Stimulated activated naive CD8-positive, alpha-beta T cell treated with anti-CD3 and anti-CD28 coated beads, Interleukin-15, amount 100 ng/mL, for 72 hours (primary cell): ENCODE measurements around the gene FBXL3.
A peak's percentile ranks its signal among the peaks of the same experiment; 100 is the strongest.

ENCODE experiments used
- ATAC-seq: fragments of 150-1000 bp; cut with Tn5 transposase; 2 replicates; pipeline ENCODE4 v1.10.0; 2021; ENCODE audit warnings: mild to moderate bottlenecking, moderate library complexity
- DNase-seq, 2 donors: peaks; one replicate each; pipeline ENCODE4 v3.0.0; 2021 to 2022
- H3K27ac Mint-ChIP-seq, 2 donors: one replicate each; pipeline ENCODE4 v1.8.0; 2022; ENCODE audit warnings: mild to moderate bottlenecking in 2 of 2, mixed read lengths in 2 of 2, moderate library complexity in 2 of 2
- H3K27me3 Mint-ChIP-seq: one replicate; pipeline ENCODE4 v1.8.0; 2022; ENCODE audit warnings: mixed read lengths
- H3K4me1 Mint-ChIP-seq: one replicate; pipeline ENCODE4 v1.8.0; 2022; ENCODE audit warnings: mild to moderate bottlenecking, mixed read lengths
- H3K4me3 Mint-ChIP-seq, 2 donors: one replicate each; pipeline ENCODE4 v1.8.0; 2022; ENCODE audit warnings: mild to moderate bottlenecking in 2 of 2, mixed read lengths in 2 of 2, moderate library complexity in 1 of 2
- H3K9me3 Mint-ChIP-seq, 2 donors: one replicate each; pipeline ENCODE4 v1.8.0; 2022; ENCODE audit warnings: mixed read lengths in 2 of 2

Gene FBXL3, protein sequence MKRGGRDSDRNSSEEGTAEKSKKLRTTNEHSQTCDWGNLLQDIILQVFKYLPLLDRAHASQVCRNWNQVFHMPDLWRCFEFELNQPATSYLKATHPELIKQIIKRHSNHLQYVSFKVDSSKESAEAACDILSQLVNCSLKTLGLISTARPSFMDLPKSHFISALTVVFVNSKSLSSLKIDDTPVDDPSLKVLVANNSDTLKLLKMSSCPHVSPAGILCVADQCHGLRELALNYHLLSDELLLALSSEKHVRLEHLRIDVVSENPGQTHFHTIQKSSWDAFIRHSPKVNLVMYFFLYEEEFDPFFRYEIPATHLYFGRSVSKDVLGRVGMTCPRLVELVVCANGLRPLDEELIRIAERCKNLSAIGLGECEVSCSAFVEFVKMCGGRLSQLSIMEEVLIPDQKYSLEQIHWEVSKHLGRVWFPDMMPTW

DNA sequence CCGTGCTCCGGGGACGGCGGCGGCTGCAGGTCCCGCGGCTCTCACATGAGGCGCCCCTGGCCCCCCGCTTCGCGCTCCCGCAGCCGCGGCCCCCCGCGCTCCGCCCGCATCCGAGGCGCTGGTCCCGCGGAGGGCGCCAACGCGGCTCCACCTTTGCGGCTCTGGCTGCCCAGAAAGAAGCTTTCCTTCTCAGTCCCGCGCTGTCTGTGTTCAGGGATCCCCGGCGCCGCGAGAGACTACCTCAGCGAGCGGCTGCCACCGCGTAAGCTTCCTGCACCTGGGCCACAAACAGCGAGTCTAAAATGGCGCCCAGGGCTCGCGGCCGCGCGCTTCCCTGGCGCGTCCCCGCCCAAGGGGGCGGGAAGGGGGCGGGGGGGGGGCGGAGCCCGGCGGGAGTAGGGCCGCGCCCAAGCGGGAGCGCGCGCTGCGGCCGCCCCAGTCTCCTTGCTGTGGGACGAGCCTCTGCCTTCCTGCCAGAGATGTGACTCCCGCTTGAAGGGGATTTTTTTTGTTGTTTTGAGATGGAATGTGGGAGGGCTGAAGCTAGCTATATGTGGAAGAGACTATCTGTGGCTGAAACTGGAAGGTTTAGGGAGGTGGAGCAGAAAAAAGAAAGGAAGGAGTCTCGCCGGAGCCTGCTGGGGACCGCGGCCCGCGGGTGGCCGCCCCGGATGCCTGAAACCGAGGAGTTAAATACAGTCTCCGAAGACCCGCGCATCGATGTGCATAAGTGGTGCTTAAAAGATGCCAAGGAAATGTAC lies at the start of gene FBXL3:
Gene FBXL3 (minus strand): TSS at position 299 of the 761 bp plus-strand sequence. CDS start 5,299 bp downstream, outside the sequence.
- DNase-seq (peak; percentile 83 to 84), ATAC-seq (peak; percentile 67)
- peak within 1 kb of the TSS; percentile 92 for H3K4me3 Mint-ChIP-seq
- no peaks in the 10 kb centered on the region for H3K9me3 Mint-ChIP-seq
- no peaks in the 10 kb centered on the region for H3K27me3 Mint-ChIP-seq
- peaks cover 59% of the 10 kb centered on the region for H3K4me1 Mint-ChIP-seq
- peak within 1 kb of the TSS; percentile 99 for H3K27ac Mint-ChIP-seq

DNA sequence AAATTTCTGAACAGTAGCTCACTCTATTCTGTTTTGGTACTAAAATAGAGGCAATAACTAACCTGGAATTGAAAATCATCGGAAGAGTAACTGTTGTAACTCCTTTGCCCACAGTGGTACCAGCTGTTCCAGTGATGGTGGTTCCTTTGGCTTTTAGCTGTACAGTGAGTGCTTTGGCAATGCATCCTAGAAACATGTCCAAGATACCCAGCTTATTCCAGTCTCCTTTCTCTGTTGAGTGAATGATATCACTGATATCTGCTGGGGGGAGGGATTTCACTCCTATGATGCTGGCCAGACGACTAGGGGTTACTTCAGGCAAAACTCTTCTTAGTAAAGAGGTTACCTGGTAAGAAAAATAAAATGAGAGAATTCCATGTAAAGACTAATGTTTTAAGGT lies 40.6 kb upstream of the FBXL3 start:
- no peaks in the 10 kb centered on the region for H3K9me3 Mint-ChIP-seq
- no peak overlapping the region for H3K4me3 Mint-ChIP-seq
- H3K27me3 Mint-ChIP-seq, result no peaks in the 10 kb centered on the region
- H3K4me1 Mint-ChIP-seq, result peaks cover 1% of the 10 kb centered on the region
- ATAC-seq, result no peak
- no peak overlapping the region for H3K27ac Mint-ChIP-seq
- no peak for DNase-seq

DNA sequence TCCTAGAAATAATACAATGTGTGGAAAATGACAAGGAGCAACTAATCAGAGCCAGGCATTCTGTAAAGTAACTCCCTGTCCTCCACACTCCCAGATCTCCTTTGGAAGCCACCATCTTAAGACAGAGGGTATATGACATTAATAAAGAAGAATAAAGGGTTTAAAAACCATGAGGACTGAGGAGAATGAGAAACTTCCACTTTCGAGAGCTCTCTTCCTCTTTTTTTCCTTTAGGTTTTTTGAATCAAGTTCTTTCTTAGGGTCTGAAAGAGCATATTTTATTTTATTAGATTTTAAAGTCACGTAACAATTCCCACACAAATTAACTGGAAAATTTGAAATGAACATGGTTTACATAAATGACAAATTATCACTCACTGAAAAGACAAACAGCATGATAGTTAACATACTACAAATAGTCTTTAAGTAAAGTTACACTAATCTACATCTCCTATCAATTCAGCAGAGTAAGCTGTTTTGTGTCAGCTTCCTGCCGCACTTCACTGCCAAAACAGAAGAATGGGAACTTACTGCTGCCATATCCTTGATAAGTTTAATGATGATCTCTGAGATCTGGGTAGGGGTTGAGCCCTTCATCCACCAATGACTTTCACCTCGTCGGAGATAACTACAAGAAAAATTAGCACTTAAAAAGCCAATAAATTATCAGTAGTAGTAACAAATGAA lies 38.6 kb upstream of the FBXL3 start:
- peak overlapping the region in 1 of 2 donors; percentile 69 for H3K27ac Mint-ChIP-seq

DNA sequence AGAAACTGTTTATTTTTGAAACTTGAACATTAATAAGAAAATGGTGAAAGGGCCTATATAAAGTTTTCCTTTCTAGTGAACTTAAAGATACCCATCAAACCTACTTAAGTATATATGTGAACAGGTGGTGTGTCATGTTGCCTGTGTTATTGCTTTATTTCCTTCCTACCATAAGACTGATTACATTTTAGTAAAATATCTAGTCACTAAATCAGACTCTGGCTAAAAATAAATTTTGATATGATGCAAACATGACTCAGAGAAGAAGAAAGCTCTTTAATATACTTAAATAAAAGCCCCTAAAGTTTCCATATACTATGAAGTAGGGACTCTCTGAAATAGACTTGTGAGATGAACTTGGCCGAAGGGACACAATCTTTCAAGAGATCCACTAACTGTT lies 35.1 kb upstream of the FBXL3 start:
- ATAC-seq (no peak), DNase-seq (no peak)
- peaks cover 4% of the 10 kb centered on the region for H3K4me1 Mint-ChIP-seq
- no peaks in the 10 kb centered on the region for H3K27me3 Mint-ChIP-seq
- H3K9me3 Mint-ChIP-seq, result no peaks in the 10 kb centered on the region
- no peak overlapping the region for H3K4me3 Mint-ChIP-seq
- H3K27ac Mint-ChIP-seq, result peak overlapping the region in 1 of 2 donors; percentile 48

More for the DNA sequence above, 38.6 kb upstream of the FBXL3 start:
- H3K9me3 Mint-ChIP-seq, result no peaks in the 10 kb centered on the region
- H3K27me3 Mint-ChIP-seq, result no peaks in the 10 kb centered on the region
- peaks cover 4% of the 10 kb centered on the region for H3K4me1 Mint-ChIP-seq
- DNase-seq (no peak), ATAC-seq (no peak)
- no peak overlapping the region for H3K4me3 Mint-ChIP-seq

DNA sequence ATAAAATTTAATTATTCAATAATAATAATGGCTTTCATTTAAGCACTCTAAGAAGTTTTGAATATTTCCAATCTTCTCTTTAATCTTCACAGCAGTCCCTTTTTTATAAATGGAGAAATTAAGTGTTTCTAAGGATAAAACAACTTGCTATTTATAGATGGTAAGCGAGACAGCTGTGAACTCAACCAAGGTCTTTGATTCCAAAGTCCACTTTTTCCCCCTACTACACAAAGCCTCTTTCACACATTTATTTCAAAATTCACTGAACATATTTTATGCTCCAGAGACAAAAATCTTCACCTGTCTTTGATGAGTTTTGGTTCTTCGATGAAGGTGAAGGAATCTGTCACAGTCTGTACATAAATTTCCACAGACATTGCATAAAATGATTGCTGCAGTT lies 34.4 kb upstream of the FBXL3 start:
- Mint-ChIP-seq H3K27ac (no peak overlapping the region), H3K4me1 (peaks cover 4% of the 10 kb centered on the region), H3K9me3 (no peaks in the 10 kb centered on the region), H3K4me3 (no peak overlapping the region), H3K27me3 (no peaks in the 10 kb centered on the region)
- DNase-seq (no peak), ATAC-seq (no peak)

DNA sequence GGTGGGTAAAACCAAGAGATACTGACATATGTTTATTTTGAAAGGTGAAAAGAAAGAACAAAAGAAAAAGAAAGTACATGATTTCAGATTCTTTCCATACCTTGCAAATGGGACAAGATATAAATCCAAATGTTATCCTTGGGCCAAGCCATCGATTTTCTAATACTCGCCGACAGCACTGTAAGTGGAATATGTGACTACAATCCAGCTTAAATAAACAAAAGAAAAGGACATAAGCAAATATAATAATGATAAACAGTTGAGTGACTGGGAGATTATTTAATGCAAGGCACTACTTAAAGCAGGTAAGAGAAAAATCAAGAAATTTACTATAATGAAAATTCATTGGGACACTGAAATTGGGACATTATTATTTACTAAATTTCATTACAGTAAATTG lies 29.9 kb upstream of the FBXL3 start:
- Mint-ChIP-seq H3K4me1 (no peaks in the 10 kb centered on the region), H3K27ac (peak overlapping the region in 1 of 2 donors; percentile 35), H3K9me3 (no peaks in the 10 kb centered on the region), H3K27me3 (no peaks in the 10 kb centered on the region), H3K4me3 (no peak overlapping the region)
- DNase-seq, result no peak
- no peak for ATAC-seq

DNA sequence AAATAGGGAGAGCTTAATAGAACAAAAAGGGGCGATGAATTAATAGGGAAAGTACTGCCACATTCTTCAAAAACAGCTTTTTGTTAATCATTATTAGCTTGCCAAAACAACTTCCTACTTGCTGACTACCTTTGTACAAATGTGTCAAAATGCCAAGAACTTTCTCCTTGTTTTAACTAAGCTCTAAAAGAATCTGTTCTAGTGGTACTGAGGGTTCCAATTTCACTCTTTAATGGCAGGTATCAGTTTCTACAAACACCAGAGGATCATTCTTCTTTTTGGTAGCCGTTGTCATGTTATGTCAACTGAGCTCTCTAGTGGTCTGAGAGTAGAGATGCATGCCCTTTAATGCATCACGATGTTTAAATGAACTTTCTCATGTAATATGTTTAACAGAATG lies 29.4 kb upstream of the FBXL3 start:
- Mint-ChIP-seq H3K4me3 (no peak overlapping the region), H3K4me1 (no peaks in the 10 kb centered on the region), H3K27ac (peak overlapping the region; percentile 35 to 43), H3K9me3 (no peaks in the 10 kb centered on the region), H3K27me3 (no peaks in the 10 kb centered on the region)
- DNase-seq (no peak), ATAC-seq (no peak)

DNA sequence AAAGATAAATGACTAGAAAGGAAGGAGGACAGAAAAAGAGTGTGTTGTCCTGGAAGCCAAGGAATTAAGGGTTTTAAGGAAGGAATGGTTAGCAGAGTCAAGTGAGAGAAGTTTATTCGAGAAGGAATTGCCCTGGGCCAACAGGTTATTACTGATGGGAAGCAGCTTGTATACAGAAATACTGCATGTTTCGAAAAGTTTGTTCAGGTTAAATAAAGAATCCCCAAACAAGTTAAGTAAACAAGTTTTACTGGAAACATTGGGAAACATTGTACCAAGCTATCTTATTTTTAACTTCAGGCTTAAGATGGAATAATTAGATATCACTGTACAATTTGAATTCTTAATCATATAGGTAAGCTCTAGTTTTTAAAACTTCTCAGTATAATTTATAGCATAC lies 28.2 kb upstream of the FBXL3 start:
- ATAC-seq (no peak), DNase-seq (no peak)
- Mint-ChIP-seq H3K9me3 (no peaks in the 10 kb centered on the region), H3K27ac (no peak overlapping the region), H3K4me3 (no peak overlapping the region), H3K4me1 (no peaks in the 10 kb centered on the region), H3K27me3 (no peaks in the 10 kb centered on the region)

DNA sequence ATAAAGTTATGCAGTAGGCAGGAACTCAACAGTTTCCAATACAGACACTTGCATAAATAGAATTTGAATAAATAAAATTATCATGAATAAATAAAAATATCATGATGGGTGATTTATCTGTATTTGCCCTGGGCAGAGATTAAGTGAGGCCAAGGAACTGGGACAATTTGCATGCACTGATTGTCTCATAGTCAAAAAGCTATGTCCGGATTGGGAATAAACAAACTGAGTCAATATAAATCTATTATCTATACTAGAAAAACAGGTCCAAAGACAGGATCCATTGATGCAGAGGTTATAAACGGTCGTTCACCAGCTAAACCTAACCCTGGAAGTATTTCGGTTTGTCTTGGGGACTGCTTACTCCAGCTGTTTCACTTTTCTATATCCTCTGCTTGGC lies 26.2 kb upstream of the FBXL3 start:
- Mint-ChIP-seq H3K27ac (no peak overlapping the region), H3K4me1 (no peaks in the 10 kb centered on the region), H3K4me3 (no peak overlapping the region), H3K27me3 (no peaks in the 10 kb centered on the region), H3K9me3 (no peaks in the 10 kb centered on the region)
- DNase-seq (no peak), ATAC-seq (no peak)

DNA sequence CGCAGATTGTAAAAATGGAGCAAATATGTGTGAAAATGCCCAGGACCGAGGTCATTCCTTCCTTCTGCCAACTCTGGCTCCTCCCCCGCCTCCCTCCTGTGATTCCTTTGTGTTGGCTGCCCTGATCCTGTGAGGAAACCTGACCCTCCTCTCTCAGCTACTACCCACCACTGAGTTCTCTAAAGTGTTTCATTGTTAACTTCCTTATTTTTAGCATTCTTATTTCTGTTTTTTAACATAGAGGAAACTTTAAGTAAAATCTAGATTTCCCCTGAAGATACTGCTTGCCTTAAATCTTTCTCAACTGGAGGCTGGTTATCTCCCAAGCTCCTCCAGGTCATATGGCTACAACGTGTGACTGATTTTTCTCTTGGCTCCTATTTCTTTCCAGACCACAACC lies 21.7 kb upstream of the FBXL3 start:
- ATAC-seq (no peak), DNase-seq (no peak)
- Mint-ChIP-seq H3K4me3 (no peak overlapping the region), H3K27ac (peak overlapping the region in 1 of 2 donors; percentile 42), H3K27me3 (no peaks in the 10 kb centered on the region), H3K9me3 (no peaks in the 10 kb centered on the region), H3K4me1 (peaks cover 13% of the 10 kb centered on the region)

DNA sequence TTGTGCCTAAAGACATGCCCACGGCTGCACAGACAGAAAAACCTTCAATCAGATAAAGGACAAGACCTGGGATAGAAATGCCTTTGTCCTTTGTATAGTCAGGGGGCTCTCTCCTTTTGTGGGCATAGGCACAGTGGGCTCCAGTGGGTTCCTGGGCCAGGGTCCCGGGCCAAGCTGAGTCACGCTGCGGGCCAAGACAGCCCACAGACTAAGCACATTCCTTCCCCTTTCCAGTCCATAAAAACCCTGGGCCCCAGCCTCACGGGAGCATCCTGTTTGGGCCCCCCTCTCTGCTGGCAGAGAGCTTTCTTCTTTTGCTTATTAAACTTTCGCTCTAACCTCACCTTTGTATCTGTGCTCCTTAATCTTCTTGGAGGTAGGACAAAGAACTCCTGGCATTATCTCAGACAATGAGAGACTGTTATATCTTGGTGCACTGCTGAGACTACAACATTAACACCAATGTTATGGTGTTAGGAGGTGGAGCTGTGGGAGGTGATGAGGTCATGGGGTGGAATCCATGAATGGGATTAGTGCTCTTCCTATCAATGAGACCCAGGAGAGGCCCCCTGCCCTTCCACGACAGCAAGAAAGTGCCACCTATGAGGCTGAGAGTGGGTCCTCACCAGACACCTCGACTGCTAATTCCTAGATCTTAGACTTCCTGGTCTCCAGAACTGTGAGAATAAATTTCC lies 20.8 kb upstream of the FBXL3 start:
- peak overlapping the region in 1 of 2 donors; percentile 87 for H3K27ac Mint-ChIP-seq
- no peak for ATAC-seq
- no peak for DNase-seq
- no peaks in the 10 kb centered on the region for H3K27me3 Mint-ChIP-seq
- no peaks in the 10 kb centered on the region for H3K9me3 Mint-ChIP-seq
- H3K4me3 Mint-ChIP-seq, result no peak overlapping the region
- peaks cover 13% of the 10 kb centered on the region for H3K4me1 Mint-ChIP-seq

DNA sequence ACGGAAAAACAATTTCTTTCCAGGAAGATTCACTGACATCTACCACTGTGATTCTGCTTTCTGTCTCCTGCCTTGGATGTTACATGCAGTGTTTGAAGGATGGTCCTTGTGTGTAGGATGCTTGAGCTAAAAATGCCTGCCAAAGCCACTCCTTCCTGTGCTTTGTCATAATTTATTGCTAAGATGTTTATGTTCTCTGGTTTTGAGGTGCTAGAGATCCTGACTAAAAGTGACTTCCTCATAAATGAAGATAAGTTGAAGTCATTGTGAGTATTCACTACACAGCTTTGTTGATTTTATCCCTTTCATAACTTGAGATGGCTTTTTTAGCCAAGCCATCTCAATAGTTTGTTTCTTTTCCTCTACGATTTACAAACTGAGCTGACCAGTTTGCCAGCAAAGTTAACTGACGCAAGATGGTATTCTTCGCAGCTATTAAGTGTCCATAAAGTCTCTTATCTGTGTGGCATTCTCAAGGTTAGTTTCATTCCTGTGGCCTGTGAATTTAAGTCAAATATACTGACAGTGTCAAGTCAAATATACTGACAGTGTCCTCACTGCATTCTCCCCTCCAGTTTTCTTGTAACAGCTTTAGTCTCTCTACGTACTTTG lies 15.7 kb upstream of the FBXL3 start:
- no peaks in the 10 kb centered on the region for H3K9me3 Mint-ChIP-seq
- ATAC-seq (no peak), DNase-seq (no peak)
- H3K4me3 Mint-ChIP-seq, result no peak overlapping the region
- no peak overlapping the region for H3K27ac Mint-ChIP-seq
- no peaks in the 10 kb centered on the region for H3K27me3 Mint-ChIP-seq
- H3K4me1 Mint-ChIP-seq, result peaks cover 9% of the 10 kb centered on the region

DNA sequence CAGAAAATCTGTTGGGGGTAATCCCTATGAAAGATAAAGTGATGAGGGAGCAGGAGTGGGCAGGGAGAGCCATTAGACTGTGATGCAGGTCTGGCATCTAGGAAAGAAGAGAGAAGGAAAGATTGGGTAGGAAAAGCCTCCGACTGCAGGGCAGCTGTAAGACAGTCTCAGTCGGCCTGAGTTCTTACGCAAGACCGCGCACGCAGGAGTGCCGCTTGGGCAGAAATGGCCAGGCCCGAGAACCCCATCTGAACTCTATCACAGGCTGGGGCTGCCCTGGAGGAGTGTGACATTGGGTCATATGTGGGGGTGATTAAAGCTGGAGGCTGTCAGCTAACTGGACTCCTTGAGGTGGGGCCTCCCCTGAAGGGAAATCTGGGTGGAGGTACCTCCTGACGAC lies 13.9 kb upstream of the FBXL3 start:
- no peak for DNase-seq
- Mint-ChIP-seq H3K4me3 (no peak overlapping the region), H3K9me3 (no peaks in the 10 kb centered on the region), H3K27ac (no peak overlapping the region), H3K27me3 (no peaks in the 10 kb centered on the region), H3K4me1 (no peaks in the 10 kb centered on the region)
- ATAC-seq, result no peak

DNA sequence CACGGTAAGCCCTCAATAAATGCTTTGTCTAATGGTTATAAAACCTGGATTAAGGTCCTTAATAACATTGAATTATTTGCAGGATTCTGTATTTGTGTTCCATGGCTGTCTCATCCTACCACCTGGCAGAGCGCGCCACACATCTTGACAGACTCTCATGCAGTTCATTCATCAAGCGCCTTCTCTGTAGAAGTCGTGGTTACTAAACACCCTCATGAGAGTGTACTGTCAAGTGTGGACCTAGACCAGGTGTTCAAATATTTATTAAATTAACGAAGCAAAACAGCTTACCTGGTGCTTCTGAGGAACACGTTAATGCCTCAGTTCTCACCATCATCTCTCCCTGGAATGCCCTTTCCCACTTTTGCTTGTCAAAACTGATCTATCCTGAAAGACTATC lies 13.1 kb upstream of the FBXL3 start:
- Mint-ChIP-seq H3K4me3 (no peak overlapping the region), H3K9me3 (no peaks in the 10 kb centered on the region)
- ATAC-seq, result no peak

DNA sequence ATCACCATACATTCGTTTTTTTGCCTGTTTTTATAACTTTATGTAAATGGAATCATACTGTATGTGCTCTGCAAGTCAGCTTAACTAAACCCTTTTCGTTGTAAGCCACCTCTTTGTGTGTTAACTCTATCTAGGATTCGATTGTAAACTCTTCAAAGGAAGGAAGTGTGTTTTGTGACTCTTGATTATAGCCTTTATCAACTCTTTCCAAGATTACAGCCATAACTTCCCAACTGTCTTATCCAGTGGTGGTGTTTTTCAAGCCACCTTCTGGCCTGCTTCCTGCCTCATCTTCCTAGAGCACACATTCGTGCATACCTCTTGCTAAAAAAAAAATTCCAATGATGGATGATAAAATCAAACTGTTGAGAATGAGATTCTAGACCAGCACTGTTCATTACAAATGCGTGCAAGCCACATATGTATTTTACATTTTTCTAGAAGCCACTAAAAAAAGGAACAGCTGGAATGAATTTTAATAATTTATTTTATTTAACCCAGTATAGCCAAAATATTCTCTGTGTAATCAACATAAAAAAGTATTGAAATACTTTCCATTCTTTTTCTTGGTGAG lies 12.0 kb upstream of the FBXL3 start:
- Mint-ChIP-seq H3K4me1 (peaks cover 9% of the 10 kb centered on the region), H3K27ac (peak overlapping the region in 1 of 2 donors; percentile 27), H3K9me3 (no peaks in the 10 kb centered on the region), H3K27me3 (no peaks in the 10 kb centered on the region), H3K4me3 (no peak overlapping the region)
- ATAC-seq, result no peak
- DNase-seq, result no peak

More for the DNA sequence above, 13.1 kb upstream of the FBXL3 start:
- no peak for DNase-seq
- Mint-ChIP-seq H3K27me3 (no peaks in the 10 kb centered on the region), H3K27ac (peak overlapping the region in 1 of 2 donors; percentile 1), H3K4me1 (no peaks in the 10 kb centered on the region)
